Mesendoderm (in vitro differentiated cells): ENCODE measurements around the gene PTPRD.

Source experiments
- DNase-seq: peaks from one replicate; pipeline ENCODE4 v3.0.0; 2013
- H2AK5ac ChIP-seq: 2 replicates; pipeline ENCODE4 v1.6.1; 2013; ENCODE audit warnings: low read length, inconsistent platforms
- H2BK120ac ChIP-seq: 2 replicates; pipeline ENCODE4 v1.6.1; 2013; ENCODE audit warnings: low read depth, mild to moderate bottlenecking, low read length, moderate library complexity, mixed read lengths
- H2BK15ac ChIP-seq: replicated peaks from 2 replicates; pipeline ENCODE4 v1.6.1; 2013; ENCODE audit warnings: low read depth, mild to moderate bottlenecking, moderate library complexity
- H2BK5ac ChIP-seq: 2 replicates; pipeline ENCODE4 v1.6.1; 2013; ENCODE audit warnings: low read length, inconsistent platforms
- H3K18ac ChIP-seq: 2 replicates; pipeline ENCODE4 v1.6.1; 2013; ENCODE audit warnings: mild to moderate bottlenecking, low read length, mixed read lengths
- H3K23ac ChIP-seq: one replicate; pipeline ENCODE4 v1.6.1; 2013; ENCODE audit warnings: low read length
- H3K27ac ChIP-seq: 2 replicates; pipeline ENCODE4 v1.5.1; 2013; ENCODE audit warnings: low read depth, mild to moderate bottlenecking, inconsistent platforms, low read length, moderate library complexity
- H3K27me3 ChIP-seq: 2 replicates; pipeline ENCODE4 v1.6.1; 2013; ENCODE audit warnings: low read length, control low read depth, mild to moderate bottlenecking, inconsistent platforms; ENCODE audit not compliant: insufficient read depth, poor library complexity
- H3K36me3 ChIP-seq: 2 replicates; pipeline ENCODE4 v1.6.1; 2013; ENCODE audit warnings: low read length, inconsistent platforms; ENCODE audit not compliant: control insufficient read depth, insufficient read depth
- H3K4ac ChIP-seq: one replicate; pipeline ENCODE4 v1.6.1; 2013; ENCODE audit warnings: low read depth, mild to moderate bottlenecking, low read length, moderate library complexity
- H3K4me1 ChIP-seq: 2 replicates; pipeline ENCODE4 v1.6.1; 2013; ENCODE audit warnings: low read depth, low read length, inconsistent platforms; ENCODE audit not compliant: control insufficient read depth
- H3K4me2 ChIP-seq: 2 replicates; pipeline ENCODE4 v1.6.1; 2013; ENCODE audit warnings: low read length
- H3K4me3 ChIP-seq: 2 replicates; pipeline ENCODE4 v1.5.1; 2013; ENCODE audit warnings: mild to moderate bottlenecking, low read length
- H3K56ac ChIP-seq: one replicate; pipeline ENCODE4 v1.6.1; 2013; ENCODE audit warnings: low read length
- H3K79me1 ChIP-seq: 2 replicates; pipeline ENCODE4 v1.6.1; 2013; ENCODE audit warnings: low read length, inconsistent platforms
- H3K79me2 ChIP-seq: 2 replicates; pipeline ENCODE4 v1.6.1; 2013; ENCODE audit warnings: mild to moderate bottlenecking, low read length; ENCODE audit not compliant: control insufficient read depth, insufficient read depth
- H3K9ac ChIP-seq: 2 replicates; pipeline ENCODE4 v1.6.1; 2013; ENCODE audit warnings: low read length, inconsistent platforms
- H4K5ac ChIP-seq: one replicate; pipeline ENCODE4 v1.6.1; 2013; ENCODE audit warnings: low read length
- H4K8ac ChIP-seq: one replicate; pipeline ENCODE4 v1.6.1; 2013; ENCODE audit warnings: low read depth, mild to moderate bottlenecking, control low read depth, low read length, moderate library complexity
- WGBS: extraction: QIAGEN DNeasy Blood & Tissue Kit; methylation state at CpG from one replicate; pipeline ENCODE4 v1.1.7; 2013; ENCODE audit warnings: low lambda C conversion rate, missing lambda C conversion rate; ENCODE audit not compliant: insufficient coverage; ENCODE audit errors: extremely low coverage; 5-methylcytosine and 5-hydroxymethylcytosine counted together

The PTPRD gene

GRCh38 chr9:8420416-8420815 is 2192.4 kb downstream of the PTPRD start:
- Histone ChIP-seq H3K36me3 (no peaks in the 10 kb centered on the region), H3K4me2 (no peak overlapping the region), H3K79me2 (no peaks in the 10 kb centered on the region), H3K27ac (no peak overlapping the region), H2BK120ac (no peak overlapping the region), H3K79me1 (no peaks in the 10 kb centered on the region), H3K27me3 (no peaks in the 10 kb centered on the region), H3K18ac (no peak overlapping the region), H2BK15ac (no peak overlapping the region), H3K9ac (no peak overlapping the region), H2AK5ac (no peak overlapping the region), H3K4ac (no peak overlapping the region), H4K5ac (no peak overlapping the region), H2BK5ac (no peak overlapping the region), H3K56ac (no peak overlapping the region), H3K4me1 (no peaks in the 10 kb centered on the region), H3K4me3 (no peak overlapping the region), H4K8ac (no peak overlapping the region), H3K23ac (no peak overlapping the region)
- no peak for DNase-seq
- WGBS = no CpG with 5 or more reads among the region's 2 CpGs

DNA sequence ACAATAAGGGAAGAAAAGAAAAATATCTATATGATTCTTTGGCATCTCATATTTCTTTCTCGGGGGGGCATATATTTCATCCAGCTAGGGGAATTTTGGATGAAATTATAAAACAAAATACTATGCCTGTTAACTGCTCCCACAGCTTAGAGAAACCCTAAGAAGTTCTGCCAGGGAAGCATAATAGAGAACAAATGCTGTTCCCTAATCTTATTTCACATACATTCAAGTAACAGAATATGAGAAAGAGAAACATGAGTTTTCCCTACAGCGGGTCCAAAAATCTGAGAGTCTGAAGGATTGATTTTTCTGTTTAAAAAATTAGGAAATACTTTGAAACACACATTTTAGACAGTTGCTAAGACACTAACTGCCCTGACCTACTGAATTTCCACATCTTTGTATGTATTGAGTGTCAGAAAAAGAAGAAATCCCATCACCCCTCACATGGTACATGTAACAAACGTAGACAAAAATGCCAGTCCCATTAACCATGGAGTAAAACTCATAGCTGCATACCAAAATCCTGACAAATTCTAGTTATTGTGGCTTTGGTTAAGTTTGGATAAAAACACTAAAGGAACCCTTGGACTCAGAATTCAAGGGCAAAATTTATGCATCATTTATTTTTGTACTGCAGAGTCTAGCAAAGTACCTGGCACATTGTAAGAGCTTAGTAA is 2193.1 kb downstream of the PTPRD start:
- Histone ChIP-seq H2BK5ac (no peak overlapping the region), H3K23ac (no peak overlapping the region), H3K79me1 (no peaks in the 10 kb centered on the region), H3K36me3 (no peaks in the 10 kb centered on the region), H3K79me2 (no peaks in the 10 kb centered on the region), H3K56ac (no peak overlapping the region), H3K4ac (no peak overlapping the region), H3K27ac (no peak overlapping the region), H3K27me3 (no peaks in the 10 kb centered on the region), H2BK15ac (no peak overlapping the region), H2BK120ac (no peak overlapping the region), H3K4me3 (no peak overlapping the region), H4K8ac (no peak overlapping the region), H3K4me2 (no peak overlapping the region), H3K18ac (no peak overlapping the region), H3K9ac (no peak overlapping the region), H4K5ac (no peak overlapping the region), H2AK5ac (no peak overlapping the region), H3K4me1 (no peaks in the 10 kb centered on the region)
- no CpG with 5 or more reads among the region's 3 CpGs for WGBS
- DNase-seq = no peak

GRCh38 chr9:8417341-8417740 is 2195.5 kb downstream of the PTPRD start:
- WGBS = no CpG with 5 or more reads among the region's 1 CpG

DNA sequence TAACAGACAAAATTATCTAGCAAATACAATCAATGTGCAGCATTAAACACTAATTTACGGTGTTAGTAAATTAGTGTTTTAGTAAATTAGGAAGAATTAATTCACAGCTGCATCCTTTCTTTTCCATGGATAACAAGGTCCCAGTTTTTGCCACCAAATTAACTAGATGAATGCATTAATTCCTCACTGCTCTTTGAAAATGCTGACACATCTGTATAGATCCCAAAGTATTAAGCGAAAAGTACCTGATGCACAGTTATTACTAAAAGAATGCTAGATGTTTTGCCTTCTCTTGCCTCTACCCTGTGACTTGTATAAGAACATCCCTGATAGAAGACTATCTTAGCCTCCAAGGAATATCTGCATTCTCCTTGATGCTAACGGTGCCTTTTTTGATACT is 2200.5 kb downstream of the PTPRD start:
- H2BK15ac ChIP-seq = no peak overlapping the region
- no peaks in the 10 kb centered on the region for H3K79me1 ChIP-seq
- no peak overlapping the region for H2AK5ac ChIP-seq
- no peak overlapping the region for H3K18ac ChIP-seq
- H3K4ac ChIP-seq = no peak overlapping the region
- no peak overlapping the region for H3K27ac ChIP-seq
- no peak overlapping the region for H4K8ac ChIP-seq
- no peak for DNase-seq
- no peak overlapping the region for H3K56ac ChIP-seq
- no peak overlapping the region for H3K23ac ChIP-seq
- H2BK5ac ChIP-seq = no peak overlapping the region
- no peaks in the 10 kb centered on the region for H3K36me3 ChIP-seq
- H2BK120ac ChIP-seq = no peak overlapping the region
- H3K4me3 ChIP-seq = no peak overlapping the region
- no peaks in the 10 kb centered on the region for H3K79me2 ChIP-seq
- H3K9ac ChIP-seq = no peak overlapping the region
- WGBS = no CpG with 5 or more reads among the region's 3 CpGs
- H3K27me3 ChIP-seq = no peaks in the 10 kb centered on the region
- H3K4me1 ChIP-seq = no peaks in the 10 kb centered on the region
- no peak overlapping the region for H3K4me2 ChIP-seq
- no peak overlapping the region for H4K5ac ChIP-seq

More at GRCh38 chr9:8417341-8417740, 2195.5 kb downstream of the PTPRD start:
- no peaks in the 10 kb centered on the region for H3K79me1 ChIP-seq
- H3K36me3 ChIP-seq = no peaks in the 10 kb centered on the region
- H3K4me2 ChIP-seq = no peak overlapping the region
- no peak overlapping the region for H2BK5ac ChIP-seq
- H3K79me2 ChIP-seq = no peaks in the 10 kb centered on the region
- no peak for DNase-seq
- H3K9ac ChIP-seq = no peak overlapping the region
- H2BK15ac ChIP-seq = no peak overlapping the region
- no peak overlapping the region for H2AK5ac ChIP-seq
- no peak overlapping the region for H3K4me3 ChIP-seq
- H4K5ac ChIP-seq = no peak overlapping the region
- H3K23ac ChIP-seq = no peak overlapping the region
- no peak overlapping the region for H3K27ac ChIP-seq
- H3K27me3 ChIP-seq = no peaks in the 10 kb centered on the region
- no peak overlapping the region for H4K8ac ChIP-seq
- no peak overlapping the region for H3K18ac ChIP-seq
- no peak overlapping the region for H3K56ac ChIP-seq
- no peaks in the 10 kb centered on the region for H3K4me1 ChIP-seq
- no peak overlapping the region for H3K4ac ChIP-seq
- H2BK120ac ChIP-seq = no peak overlapping the region

DNA sequence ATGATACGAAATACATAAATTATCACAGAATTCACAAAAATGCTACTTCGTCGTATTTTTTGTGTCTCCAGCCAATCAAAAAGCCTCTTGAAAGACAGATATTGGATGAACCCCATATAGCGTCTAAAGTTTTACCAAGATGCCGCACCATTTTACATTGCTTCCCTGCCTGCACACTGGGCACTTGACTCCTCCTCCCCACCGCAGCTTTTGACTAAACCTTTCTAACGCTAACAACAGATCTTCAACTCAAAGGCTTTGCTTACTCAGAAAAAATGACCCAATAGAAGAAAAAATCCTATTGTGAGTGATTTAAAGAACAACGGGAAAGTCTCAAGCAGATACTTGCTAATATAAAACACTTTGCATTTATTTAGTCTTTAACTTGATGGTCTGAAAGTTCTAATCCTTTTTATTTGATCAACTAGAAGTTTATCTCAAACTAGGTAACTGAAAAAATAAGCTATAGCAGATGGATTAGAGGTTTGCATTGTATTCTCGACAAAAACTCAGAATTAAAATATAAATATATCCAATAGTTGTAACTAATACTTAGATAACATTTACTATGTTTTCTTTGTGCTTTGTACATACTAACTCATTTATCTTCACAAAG is 2204.1 kb downstream of the PTPRD start:
- H2BK15ac ChIP-seq = no peak overlapping the region
- H3K27me3 ChIP-seq = no peaks in the 10 kb centered on the region
- H3K4me3 ChIP-seq = no peak overlapping the region
- WGBS = no CpG with 5 or more reads among the region's 9 CpGs
- no peak overlapping the region for H3K56ac ChIP-seq
- H2BK5ac ChIP-seq = no peak overlapping the region
- no peaks in the 10 kb centered on the region for H3K79me2 ChIP-seq
- no peak overlapping the region for H3K23ac ChIP-seq
- H3K4ac ChIP-seq = no peak overlapping the region
- no peak overlapping the region for H2AK5ac ChIP-seq
- no peak overlapping the region for H3K27ac ChIP-seq
- no peak overlapping the region for H3K18ac ChIP-seq
- H3K36me3 ChIP-seq = no peaks in the 10 kb centered on the region
- H2BK120ac ChIP-seq = no peak overlapping the region
- no peak overlapping the region for H3K9ac ChIP-seq
- H3K4me2 ChIP-seq = no peak overlapping the region
- H4K5ac ChIP-seq = no peak overlapping the region
- no peaks in the 10 kb centered on the region for H3K79me1 ChIP-seq
- H3K4me1 ChIP-seq = no peaks in the 10 kb centered on the region
- no peak for DNase-seq
- H4K8ac ChIP-seq = no peak overlapping the region
